Hepatic stellate cell (primary cell): ENCODE data around the gene PHTF2.
"Not testable (repeated sequence)": the region's sequence is repeated elsewhere in the genome, so short reads cannot be mapped to it uniquely, and the experiment has no call there.

Experiments
- DNase-seq: peaks from one replicate; pipeline ENCODE4 v3.0.0; 2011; ENCODE audit warnings: low spot score

PHTF2 gene

DNA sequence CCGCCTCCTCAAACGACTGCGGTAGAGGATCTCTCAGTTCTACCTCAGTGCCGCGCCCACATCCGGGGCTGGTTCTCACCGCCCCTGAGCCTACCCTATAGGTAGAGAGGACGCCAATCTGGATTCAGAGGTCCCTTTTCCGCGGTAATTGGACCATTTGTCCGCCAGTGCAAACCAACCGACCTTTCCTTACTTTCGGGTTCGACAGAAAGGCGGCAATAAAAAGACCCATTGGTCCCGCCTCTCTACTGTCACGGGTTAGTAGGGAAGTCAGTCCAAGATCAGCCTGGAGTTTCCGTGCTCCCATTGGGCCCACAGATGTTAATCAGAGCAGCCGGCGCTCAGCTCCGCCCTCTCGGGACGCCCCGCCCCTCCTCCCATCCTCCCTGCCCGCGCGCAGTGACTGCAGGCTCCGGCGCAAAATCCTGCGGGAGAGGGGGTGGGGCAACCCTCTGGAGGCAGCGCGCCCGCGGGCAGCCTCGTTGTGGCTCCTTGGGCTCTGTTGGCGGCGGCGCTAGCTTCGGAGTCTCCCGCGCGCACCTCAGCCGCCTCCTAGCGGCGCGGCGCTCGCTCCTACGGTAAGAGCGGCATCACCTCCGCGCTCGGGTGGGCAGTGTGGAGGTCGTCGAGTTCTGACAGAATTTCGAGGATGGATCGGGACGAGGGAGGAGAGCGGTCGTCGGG is at the start of gene PHTF2, which contains the start of gene TMEM60:
Gene PHTF2, plus strand, starts transcription at position 380 of the 684 bp plus-strand sequence.
Gene TMEM60, minus strand, starts transcription at position 41 of the 684 bp plus-strand sequence. CDS start 4,061 bp downstream, outside the sequence.
- DNase-seq = peak; percentile 92

DNA sequence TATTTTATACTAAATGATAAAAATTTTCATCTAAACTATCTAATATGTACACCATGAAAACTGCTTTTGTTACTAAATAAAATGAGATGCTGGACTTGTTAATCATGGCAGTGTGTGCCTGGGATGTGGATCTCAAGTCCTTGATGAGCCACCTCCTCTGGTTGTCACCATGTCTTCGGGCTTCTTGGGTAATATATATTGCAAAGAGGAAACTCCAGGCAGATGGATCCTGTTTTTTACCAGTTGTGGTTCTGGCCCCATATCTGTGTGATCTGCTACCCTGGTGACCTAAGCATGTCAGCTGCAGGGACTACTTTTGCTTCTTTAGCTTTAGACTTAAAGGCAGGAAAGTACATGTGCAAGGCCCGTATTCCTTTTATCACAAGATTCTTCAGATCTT is 46.6 kb upstream of the PHTF2 start:
- no peak for DNase-seq

DNA sequence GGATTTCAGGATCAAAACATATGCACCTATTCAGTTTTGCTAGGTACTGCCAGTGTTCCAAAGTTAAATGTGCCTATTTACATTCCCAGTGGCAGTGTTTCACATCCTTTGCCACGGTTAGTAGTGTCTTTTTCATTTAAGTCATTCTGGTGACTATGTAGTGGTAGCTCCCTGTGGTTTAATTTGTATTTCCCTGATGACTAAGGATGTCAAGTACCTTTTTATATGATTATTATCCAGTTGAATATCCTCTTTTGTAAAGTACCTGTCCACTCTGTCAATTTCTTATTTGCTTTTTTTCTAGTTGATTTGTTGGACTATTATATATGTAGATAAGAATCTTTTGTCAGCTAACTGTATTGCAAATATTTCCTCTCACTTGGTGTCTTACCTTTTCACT is 45.4 kb upstream of the PHTF2 start:
- no peak for DNase-seq

- no peak for DNase-seq
Measured at GRCh38 chr7:77757589-77757988, 41.0 kb upstream of the PHTF2 start.

- DNase-seq = peak; percentile 24
Measured at GRCh38 chr7:77759294-77759889, 39.2 kb upstream of the PHTF2 start.

DNA sequence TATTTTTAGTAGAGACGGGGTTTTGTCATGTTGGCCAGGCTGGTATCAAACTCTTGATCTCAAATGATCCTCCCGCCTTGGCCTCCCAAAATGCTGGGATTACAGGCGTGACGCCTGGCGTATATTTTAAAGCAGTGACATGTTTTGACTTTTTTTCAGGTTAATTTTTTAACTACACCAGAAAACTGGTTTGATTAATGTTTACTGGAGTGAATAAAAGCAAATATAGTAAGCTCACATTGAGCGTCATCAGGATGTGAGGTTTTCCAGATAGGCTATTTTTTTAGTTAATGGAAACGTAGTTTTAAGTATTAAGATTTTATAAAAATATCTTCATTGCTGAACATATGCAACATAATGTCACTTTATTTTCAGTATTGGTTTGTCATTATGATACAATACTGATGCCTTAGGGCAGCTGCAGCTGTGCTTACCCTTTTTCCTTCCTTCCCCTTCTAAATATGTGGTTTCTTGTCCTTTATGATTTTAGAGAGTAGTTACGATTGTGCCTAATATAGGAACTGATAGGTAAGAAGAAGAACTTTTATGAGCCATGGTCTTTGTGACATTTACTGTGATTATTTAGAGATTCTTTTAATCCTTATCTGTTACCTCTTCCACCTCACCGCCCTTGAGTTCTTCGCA is 37.6 kb upstream of the PHTF2 start:
- no peak for DNase-seq

DNA sequence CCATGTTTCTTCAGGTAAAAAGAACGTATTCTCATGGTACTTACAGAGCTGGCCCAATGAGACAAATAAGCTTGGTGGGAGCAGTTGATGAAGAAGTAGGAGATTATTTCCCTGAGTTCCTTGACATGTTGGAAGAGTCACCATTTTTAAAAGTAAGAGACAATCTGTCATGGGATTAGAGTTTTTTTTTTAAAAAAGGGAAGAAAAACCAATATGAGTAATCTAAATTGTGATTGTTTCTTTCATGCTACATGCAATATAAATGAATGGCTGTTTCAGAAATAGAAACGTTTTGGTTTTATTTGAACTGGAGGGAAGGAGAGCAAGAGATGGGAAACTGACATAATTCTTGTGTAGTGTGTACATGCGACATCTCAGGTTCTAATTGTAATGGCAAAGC is 33.1 kb upstream of the PHTF2 start:
- DNase-seq = no peak

- DNase-seq = peak; percentile 27
Measured at GRCh38 chr7:77765906-77766800, 32.4 kb upstream of the PHTF2 start.

- DNase-seq = no peak
Measured at GRCh38 chr7:77766801-77767605, 31.6 kb upstream of the PHTF2 start.

GRCh38 chr7:77770316-77770715 is 28.3 kb upstream of the PHTF2 start:
- no peak for DNase-seq

DNA sequence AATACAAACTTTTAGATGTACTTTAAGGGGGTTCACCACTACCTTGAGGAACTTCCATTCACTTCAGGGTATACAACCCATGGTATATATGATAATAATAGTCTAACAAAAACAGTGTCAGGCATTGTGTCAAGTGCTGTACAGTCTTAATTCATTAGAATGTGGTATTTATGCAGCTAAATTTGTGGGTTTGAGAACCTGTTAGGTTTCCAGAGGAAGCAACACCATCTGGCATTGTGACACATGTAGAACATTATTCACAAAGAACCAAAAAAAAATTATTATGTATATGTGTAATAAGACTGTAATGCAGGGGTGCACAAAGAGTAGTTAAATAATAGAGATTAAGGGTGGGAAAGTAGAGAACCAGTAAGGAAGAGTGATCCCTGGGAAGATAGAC is 26.7 kb upstream of the PHTF2 start:
- DNase-seq = no peak

DNA sequence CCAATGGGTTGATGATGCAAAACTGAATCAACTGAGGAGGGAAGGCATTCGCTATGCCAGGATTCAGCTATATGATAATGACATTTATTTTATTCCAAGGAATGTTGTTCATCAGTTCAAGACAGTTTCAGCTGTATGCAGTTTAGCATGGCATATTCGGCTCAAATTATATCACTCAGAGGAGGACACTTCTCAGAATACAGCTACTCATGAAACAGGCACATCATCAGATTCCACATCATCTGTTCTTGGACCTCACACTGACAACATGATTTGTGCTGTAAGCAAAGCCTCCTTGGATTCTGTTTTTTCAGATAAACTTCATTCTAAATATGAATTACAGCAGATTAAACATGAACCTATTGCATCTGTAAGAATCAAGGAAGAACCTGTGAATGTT is 20.0 kb upstream of the PHTF2 start:
- no peak for DNase-seq

DNA sequence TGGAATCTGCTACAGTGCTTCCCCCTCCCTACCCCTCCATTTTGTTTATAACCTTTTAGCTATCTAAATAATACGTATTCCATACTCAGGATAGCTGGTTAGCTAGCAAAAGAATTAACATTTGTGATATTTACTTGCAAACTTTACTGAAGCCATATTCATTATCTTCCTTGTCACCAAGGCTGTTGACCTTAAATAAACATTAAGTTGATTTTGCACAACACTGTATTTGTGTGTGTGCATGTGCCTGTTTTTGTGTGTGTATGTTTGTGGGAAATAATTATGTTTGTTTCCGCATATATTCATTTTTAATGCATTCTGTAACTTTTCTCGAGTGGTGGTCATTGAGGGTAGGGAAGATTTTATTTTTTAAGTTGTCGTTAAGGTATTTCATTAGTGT is 16.2 kb upstream of the PHTF2 start:
- DNase-seq = no peak

DNA sequence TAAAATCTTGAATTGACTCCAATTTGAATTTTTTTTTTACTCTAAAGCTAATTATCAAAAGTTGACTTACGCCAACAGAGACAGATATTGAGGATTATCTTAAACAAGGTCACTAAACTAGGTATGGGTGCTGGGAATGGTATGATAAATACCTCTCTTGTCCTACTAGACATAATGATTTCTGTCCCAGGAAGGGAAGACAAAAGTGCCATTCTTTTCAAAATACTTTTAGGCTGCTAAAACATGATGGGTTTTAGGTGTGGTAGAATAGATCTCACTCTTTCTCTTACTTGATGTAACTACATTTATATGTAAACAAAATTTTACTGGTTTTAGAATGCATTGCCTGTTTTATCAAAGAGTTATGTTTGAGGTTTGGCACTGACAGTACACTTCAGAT is 15.5 kb upstream of the PHTF2 start:
- DNase-seq = no peak

DNA sequence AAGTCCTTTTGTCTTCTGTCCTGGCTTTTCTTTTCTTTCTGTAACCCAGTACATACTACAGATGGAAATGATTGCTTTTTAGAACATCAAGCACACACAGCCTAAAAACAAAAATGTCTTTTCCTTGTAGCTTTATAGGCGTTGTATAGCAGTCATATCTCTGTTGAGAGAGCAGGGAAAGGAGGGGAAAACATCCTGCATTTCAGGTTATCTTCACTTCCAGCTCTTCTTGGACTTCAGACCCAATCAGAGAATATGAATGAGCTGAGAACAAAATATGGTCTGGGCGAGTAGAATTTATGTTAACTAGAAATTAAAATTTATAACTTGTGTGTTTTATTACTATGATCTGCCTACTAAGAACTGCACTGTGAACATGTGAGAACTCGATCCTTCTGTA is 15.0 kb upstream of the PHTF2 start:
- no peak for DNase-seq

DNA sequence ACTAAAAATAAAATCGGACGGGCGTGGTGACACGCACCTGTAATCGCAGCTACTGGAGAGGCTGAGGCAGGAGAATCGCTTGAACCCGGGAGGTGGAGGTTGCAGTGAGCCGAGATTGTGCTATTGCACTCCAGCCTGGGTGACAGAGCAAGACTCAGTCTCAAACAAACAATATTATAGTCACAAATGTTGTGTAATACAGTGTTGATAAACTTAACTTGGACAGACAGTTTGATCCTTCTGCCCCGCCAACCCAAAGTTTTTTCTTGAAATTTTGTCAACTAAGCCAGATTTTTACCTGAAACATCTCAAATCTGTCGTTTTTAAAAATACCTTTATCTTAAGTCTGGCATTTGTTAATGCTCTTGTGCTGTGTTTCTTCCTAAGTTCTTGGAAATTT is 14.1 kb upstream of the PHTF2 start:
- DNase-seq = not testable (repeated sequence)

DNA sequence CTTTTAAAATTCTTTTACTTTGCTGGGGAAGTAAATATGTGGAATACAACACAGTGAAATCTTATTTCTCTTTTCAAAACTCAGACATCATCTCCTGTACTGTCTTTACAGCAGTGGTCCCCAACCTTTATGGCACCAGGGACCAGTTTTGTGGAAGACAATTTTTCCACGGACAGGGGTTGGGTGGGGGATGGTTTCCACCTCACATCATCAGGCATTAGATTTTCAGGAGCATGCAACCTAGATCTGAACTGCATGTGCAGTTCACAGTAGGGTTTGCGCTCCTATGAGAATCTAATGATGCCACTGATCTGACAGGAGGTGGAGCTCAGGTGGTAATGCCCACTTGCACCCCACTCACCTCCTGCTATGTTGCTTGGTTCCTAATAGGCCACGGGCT is 12.6 kb upstream of the PHTF2 start:
- no peak for DNase-seq

GRCh38 chr7:77786741-77787140 is 11.8 kb upstream of the PHTF2 start:
- DNase-seq = no peak

- DNase-seq = no peak
Measured at GRCh38 chr7:77788327-77788902, 10.2 kb upstream of the PHTF2 start.

DNA sequence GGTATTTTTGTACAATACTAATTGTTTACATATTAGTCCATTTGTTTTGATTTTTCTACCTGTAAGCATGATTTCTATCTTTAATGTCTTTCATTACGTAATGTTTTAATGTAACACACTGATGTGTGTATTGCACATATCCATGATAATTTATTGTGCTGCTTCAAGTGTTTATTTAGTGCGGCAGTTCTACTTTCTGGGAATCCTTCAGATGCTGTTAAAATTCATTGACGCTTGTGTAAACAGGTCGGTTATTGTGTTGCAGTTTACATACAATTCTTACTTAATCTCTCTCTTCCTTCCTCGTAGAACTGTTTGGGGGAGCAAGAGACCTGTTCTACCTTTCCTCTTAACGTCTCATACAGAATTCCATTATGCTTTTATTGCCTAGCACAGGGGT is 7.2 kb upstream of the PHTF2 start:
- DNase-seq = no peak

DNA sequence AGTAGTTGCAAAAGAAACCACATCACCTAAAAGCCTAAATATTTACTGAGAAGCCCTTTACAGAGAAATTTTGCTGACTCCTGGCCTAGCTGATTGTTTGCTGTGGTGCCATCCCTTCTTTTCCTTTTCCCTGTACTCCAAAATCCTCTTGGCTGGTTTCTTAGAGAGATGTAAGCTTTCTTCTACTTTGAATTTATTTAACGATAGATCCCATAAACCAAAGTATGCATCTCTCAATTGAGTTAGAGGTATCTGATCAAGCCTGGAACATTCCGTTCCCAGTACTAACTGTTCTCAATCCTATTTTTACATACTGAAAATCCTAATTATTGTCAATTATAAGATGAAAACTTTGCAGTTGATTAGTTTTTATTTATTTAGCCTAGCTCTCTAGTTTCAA is 6.6 kb upstream of the PHTF2 start:
- no peak for DNase-seq
